ENCODE measurements around the gene KIF5C. TPM values are rescaled to one million over a fixed set of nuclear protein-coding genes. Genes with fewer than 3 reads are reported as not detected.

Gene KIF5C
- total RNA-seq, 2 experiments from 2014 or later: 10.2 to 11.1 TPM

- Mint-ChIP-seq H3K27ac (no peak overlapping the region), H3K9me3 (no peaks in the 10 kb centered on the region), H3K36me3 (ENCODE audit: low read depth) (peaks cover 2% of the 10 kb centered on the region), H3K4me3 (no peak overlapping the region), H3K27me3 (no peaks in the 10 kb centered on the region), H3K4me1 (ENCODE audit: low read depth) (peaks cover 2% of the 10 kb centered on the region)
- ChIA-PET POLR2A (no interaction called here), CTCF (no interaction called here)
- ATAC-seq (no peak), DNase-seq (no peak)
- no peak for TF ChIP-seq CTCF (IDR thresholded peaks at IDR 0.05)
- intact Hi-C loops (cut with micrococcal nuclease): no loop called here
Observed at GRCh38 chr2:148953426-148953825, 78.4 kb downstream of the KIF5C start.

GRCh38 chr2:148954536-148954935 is 79.5 kb downstream of the KIF5C start:
- intact Hi-C loops (cut with micrococcal nuclease): no loop called here
- Mint-ChIP-seq H3K4me3 (no peak overlapping the region), H3K27ac (no peak overlapping the region), H3K9me3 (no peaks in the 10 kb centered on the region), H3K4me1 (ENCODE audit: low read depth) (peaks cover 2% of the 10 kb centered on the region), H3K27me3 (no peaks in the 10 kb centered on the region), H3K36me3 (ENCODE audit: low read depth) (peaks cover 2% of the 10 kb centered on the region)
- no peak for DNase-seq
- ChIA-PET CTCF (no interaction called here), POLR2A (no interaction called here)
- ATAC-seq: no peak
- TF ChIP-seq CTCF (IDR thresholded peaks at IDR 0.05): no peak

- H3K9me3 Mint-ChIP-seq: no peaks in the 10 kb centered on the region
- H3K27me3 Mint-ChIP-seq: no peaks in the 10 kb centered on the region
- H3K4me1 Mint-ChIP-seq (ENCODE audit: low read depth): peaks cover 2% of the 10 kb centered on the region
- intact Hi-C loops (cut with micrococcal nuclease): no loop called here
- ATAC-seq (no peak), DNase-seq (no peak)
- H3K36me3 Mint-ChIP-seq (ENCODE audit: low read depth): peaks cover 2% of the 10 kb centered on the region
- CTCF ChIA-PET: interaction anchor here (0.9 kb wide), 1 partner anchor 605 kb away, joined by 3 read pairs; no protein-coding TSS in a partner anchor
- no peak overlapping the region for H3K27ac Mint-ChIP-seq
- no peak for TF ChIP-seq CTCF (IDR thresholded peaks at IDR 0.05)
- POLR2A ChIA-PET: no interaction called here
- no peak overlapping the region for H3K4me3 Mint-ChIP-seq
Observed at GRCh38 chr2:148955798-148956197, 80.8 kb downstream of the KIF5C start.

- Mint-ChIP-seq H3K27me3 (no peaks in the 10 kb centered on the region), H3K4me1 (ENCODE audit: low read depth) (peaks cover 2% of the 10 kb centered on the region)
- CTCF ChIA-PET: no interaction called here
Observed at GRCh38 chr2:148957023-148957422, 82.0 kb downstream of the KIF5C start.

GRCh38 chr2:148959745-148960144 is 84.7 kb downstream of the KIF5C start:
- no peak overlapping the region for H3K27ac Mint-ChIP-seq
- no peak overlapping the region for H3K4me3 Mint-ChIP-seq
- H3K27me3 Mint-ChIP-seq: no peaks in the 10 kb centered on the region
- intact Hi-C loops (cut with micrococcal nuclease): no loop called here
- ChIA-PET CTCF (no interaction called here), POLR2A (interaction anchor here (0.9 kb wide), 1 partner anchor 10 kb away, joined by 3 read pairs; no protein-coding TSS in a partner anchor)
- ATAC-seq: no peak
- H3K4me1 Mint-ChIP-seq (ENCODE audit: low read depth): peaks cover 2% of the 10 kb centered on the region
- DNase-seq: no peak
- H3K9me3 Mint-ChIP-seq: no peaks in the 10 kb centered on the region
- H3K36me3 Mint-ChIP-seq (ENCODE audit: low read depth): peaks cover 3% of the 10 kb centered on the region
- no peak for TF ChIP-seq CTCF (IDR thresholded peaks at IDR 0.05)

More at GRCh38 chr2:148957023-148957422, 82.0 kb downstream of the KIF5C start:
- intact Hi-C loops (cut with micrococcal nuclease): no loop called here
- Mint-ChIP-seq H3K4me3 (no peak overlapping the region), H3K36me3 (ENCODE audit: low read depth) (peaks cover 3% of the 10 kb centered on the region), H3K27ac (no peak overlapping the region), H3K9me3 (no peaks in the 10 kb centered on the region)
- DNase-seq (no peak), ATAC-seq (no peak)
- TF ChIP-seq CTCF (IDR thresholded peaks at IDR 0.05): no peak
- POLR2A ChIA-PET: no interaction called here

Measured in activated CD8-positive, alpha-beta T cell treated with anti-CD3 and anti-CD28 coated beads for 36 hours (primary cell).